Fibroblast of villous mesenchyme (primary cell): ENCODE measurements around the gene PPP4C. TPM values are rescaled to one million over a fixed set of nuclear protein-coding genes. Genes with fewer than 3 reads are reported as not detected.

Source experiments
- DNase-seq: peaks from one replicate; pipeline ENCODE4 v3.0.0-alpha.2; 2010; ENCODE audit warnings: low read depth
- H3K4me3 ChIP-seq: 2 replicates; pipeline ENCODE4 v1.5.1; 2011; ENCODE audit warnings: low read depth, mild to moderate bottlenecking, low read length
- CTCF ChIP-seq: IDR thresholded peaks from 2 replicates; pipeline ENCODE4 v1.5.1; 2012; ENCODE audit warnings: low read depth, mild to moderate bottlenecking, low read length; ENCODE audit not compliant: insufficient read depth
- total RNA-seq: library from RNA; depleted of rRNA; stranded (reverse); fragments of >200 nt; gene quantifications from 2 replicates; pipeline ENCODE4 v1.2.3, GENCODE V29; 2012

PPP4C gene
- total RNA-seq, 1 donor, result 209 TPM

GRCh38 chr16:30096862-30097563 is 21.2 kb downstream of the PPP4C start:
- TF ChIP-seq CTCF, result no peak
- no peak for DNase-seq
- H3K4me3 ChIP-seq, result peak overlapping the region; percentile 48

- no peak overlapping the region for H3K4me3 ChIP-seq
- TF ChIP-seq CTCF, result no peak
- no peak for DNase-seq
Measured at GRCh38 chr16:30104090-30104489, 28.3 kb downstream of the PPP4C start.

- no peak for DNase-seq
- H3K4me3 ChIP-seq, result no peak overlapping the region
- no peak for TF ChIP-seq CTCF
Measured at GRCh38 chr16:30104492-30104891, 28.7 kb downstream of the PPP4C start.

- no peak for DNase-seq
- H3K4me3 ChIP-seq, result no peak overlapping the region
- TF ChIP-seq CTCF, result no peak
Measured at GRCh38 chr16:30108059-30108850, 32.5 kb downstream of the PPP4C start.

GRCh38 chr16:30110661-30111060 is 34.9 kb downstream of the PPP4C start:
- H3K4me3 ChIP-seq, result no peak overlapping the region
- no peak for DNase-seq
- no peak for TF ChIP-seq CTCF

GRCh38 chr16:30112197-30113030 is 36.6 kb downstream of the PPP4C start:
- peak; percentile 64 for TF ChIP-seq CTCF
- DNase-seq, result peak; percentile 68
- H3K4me3 ChIP-seq, result no peak overlapping the region
